LNCaP clone FGC (cell line): Measurements from ENCODE around the gene BRINP3.

Source experiments
- DNase-seq: peaks from one replicate; pipeline ENCODE4 v3.0.0-alpha.2; 2011; ENCODE audit warnings: low read depth
- H3K4me3 ChIP-seq: 2 replicates; pipeline ENCODE4 v1.5.1; 2011; ENCODE audit warnings: mild to moderate bottlenecking, low read depth, low read length, control low read depth
- CTCF ChIP-seq: IDR thresholded peaks from 2 replicates; pipeline ENCODE4 v1.5.1; 2012; ENCODE audit warnings: mild to moderate bottlenecking; ENCODE audit not compliant: control insufficient read depth, insufficient read depth; ENCODE audit errors: extremely low read depth

BRINP3 gene

GRCh38 chr1:190480231-190480630 is 2.6 kb upstream of the BRINP3 start:
- DNase-seq = no peak
- H3K4me3 ChIP-seq = no peak overlapping the region
- no peak for TF ChIP-seq CTCF

GRCh38 chr1:190479516-190479915 is 1.9 kb upstream of the BRINP3 start:
- no peak for DNase-seq
- peak; percentile 28; the same call in 1 of the 2 replicates for TF ChIP-seq CTCF
- peak overlapping the region; percentile 62 for H3K4me3 ChIP-seq

GRCh38 chr1:190479050-190479397 is 1.4 kb upstream of the BRINP3 start:
- peak; percentile 52 for DNase-seq
- TF ChIP-seq CTCF = no peak
- peak overlapping the region; percentile 62 for H3K4me3 ChIP-seq

- peak overlapping the region; percentile 62 for H3K4me3 ChIP-seq
- no peak for TF ChIP-seq CTCF
- peak; percentile 86 for DNase-seq
Measured at GRCh38 chr1:190478149-190479049, 735 bp upstream of the BRINP3 start.

- TF ChIP-seq CTCF = no peak
- H3K4me3 ChIP-seq = no peak overlapping the region
- no peak for DNase-seq
Measured at GRCh38 chr1:190476806-190477205, 858 bp downstream of the BRINP3 start.

- no peak overlapping the region for H3K4me3 ChIP-seq
- no peak for DNase-seq
- no peak for TF ChIP-seq CTCF
Measured at GRCh38 chr1:190476321-190476720, 1.3 kb downstream of the BRINP3 start.
